ENCODE data around the gene SNX32. TPM values are rescaled to one million over a fixed set of nuclear protein-coding genes. Genes with fewer than 3 reads are reported as not detected.

SNX32 gene
- polyA plus RNA-seq, 1 donor (not counting 4 experiments of a cell fraction or from before 2014, with no cell fraction given): 0.12 TPM

GRCh38 chr11:65885231-65885630 is 51.5 kb downstream of the SNX32 start:
- Histone ChIP-seq H4K20me1 (ENCODE audit: control insufficient read depth, extremely low read depth, insufficient read depth, low read length) (no peaks in the 10 kb centered on the region), H3K4me1 (ENCODE audit: control insufficient read depth, extremely low read depth, insufficient read depth, low read length) (peaks cover 24% of the 10 kb centered on the region), H3K27me3 (ENCODE audit: control insufficient read depth, extremely low read depth, insufficient read depth, low read length) (no peaks in the 10 kb centered on the region), H3K9me1 (ENCODE audit: control insufficient read depth, extremely low read depth, insufficient read depth, low read length) (no peaks in the 10 kb centered on the region), H3K9ac (ENCODE audit: control insufficient read depth, extremely low read depth, insufficient read depth, low read length) (no peak overlapping the region), H2AFZ (ENCODE audit: control insufficient read depth, low read length) (no peak overlapping the region), H3K9me3 (ENCODE audit: control insufficient read depth, low read depth, low read length) (no peaks in the 10 kb centered on the region), H3K79me2 (ENCODE audit: control insufficient read depth, insufficient read depth, low read length) (peaks cover 17% of the 10 kb centered on the region), H3K4me2 (ENCODE audit: control insufficient read depth, extremely low read depth, insufficient read depth, low read depth, low read length) (no peak overlapping the region), H3K27ac (ENCODE audit: control insufficient read depth, insufficient read depth, low read length) (no peak overlapping the region), H3K4me3 (ENCODE audit: control insufficient read depth in 2 of 3, extremely low read depth in 1 of 3, insufficient read depth in 2 of 3, low read depth in 1 of 3, low read length in 3 of 3) (no peak overlapping the region), H3K36me3 (ENCODE audit: control insufficient read depth in 2 of 2, extremely low read depth in 1 of 2, insufficient read depth in 2 of 2, low read length in 2 of 2) (peaks cover 31 to 46% of the 10 kb centered on the region in 2 experiments)
- no peak for DNase-seq (ENCODE audit: low read depth, low spot score)
- FAIRE-seq: no peak
- dilution Hi-C loops (cut with MboI; ENCODE audit: extremely low pct_ligation_motif_present, low sequenced_read_pairs): no loop called here
- no peak for TF ChIP-seq EZH2 (IDR thresholded peaks at IDR 0.05; ENCODE audit: low read length)
- TF ChIP-seq, protein P1, sequence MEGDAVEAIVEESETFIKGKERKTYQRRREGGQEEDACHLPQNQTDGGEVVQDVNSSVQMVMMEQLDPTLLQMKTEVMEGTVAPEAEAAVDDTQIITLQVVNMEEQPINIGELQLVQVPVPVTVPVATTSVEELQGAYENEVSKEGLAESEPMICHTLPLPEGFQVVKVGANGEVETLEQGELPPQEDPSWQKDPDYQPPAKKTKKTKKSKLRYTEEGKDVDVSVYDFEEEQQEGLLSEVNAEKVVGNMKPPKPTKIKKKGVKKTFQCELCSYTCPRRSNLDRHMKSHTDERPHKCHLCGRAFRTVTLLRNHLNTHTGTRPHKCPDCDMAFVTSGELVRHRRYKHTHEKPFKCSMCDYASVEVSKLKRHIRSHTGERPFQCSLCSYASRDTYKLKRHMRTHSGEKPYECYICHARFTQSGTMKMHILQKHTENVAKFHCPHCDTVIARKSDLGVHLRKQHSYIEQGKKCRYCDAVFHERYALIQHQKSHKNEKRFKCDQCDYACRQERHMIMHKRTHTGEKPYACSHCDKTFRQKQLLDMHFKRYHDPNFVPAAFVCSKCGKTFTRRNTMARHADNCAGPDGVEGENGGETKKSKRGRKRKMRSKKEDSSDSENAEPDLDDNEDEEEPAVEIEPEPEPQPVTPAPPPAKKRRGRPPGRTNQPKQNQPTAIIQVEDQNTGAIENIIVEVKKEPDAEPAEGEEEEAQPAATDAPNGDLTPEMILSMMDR (optimal IDR thresholded peaks at IDR 0.05 in 1 of 3, IDR thresholded peaks at IDR 0.05 in 1 of 3, conservative IDR thresholded peaks at IDR 0.05 in 1 of 3; ENCODE audit: extremely low read depth in 1 of 3, insufficient read depth in 2 of 3, low read length in 3 of 3): no peak

DNA sequence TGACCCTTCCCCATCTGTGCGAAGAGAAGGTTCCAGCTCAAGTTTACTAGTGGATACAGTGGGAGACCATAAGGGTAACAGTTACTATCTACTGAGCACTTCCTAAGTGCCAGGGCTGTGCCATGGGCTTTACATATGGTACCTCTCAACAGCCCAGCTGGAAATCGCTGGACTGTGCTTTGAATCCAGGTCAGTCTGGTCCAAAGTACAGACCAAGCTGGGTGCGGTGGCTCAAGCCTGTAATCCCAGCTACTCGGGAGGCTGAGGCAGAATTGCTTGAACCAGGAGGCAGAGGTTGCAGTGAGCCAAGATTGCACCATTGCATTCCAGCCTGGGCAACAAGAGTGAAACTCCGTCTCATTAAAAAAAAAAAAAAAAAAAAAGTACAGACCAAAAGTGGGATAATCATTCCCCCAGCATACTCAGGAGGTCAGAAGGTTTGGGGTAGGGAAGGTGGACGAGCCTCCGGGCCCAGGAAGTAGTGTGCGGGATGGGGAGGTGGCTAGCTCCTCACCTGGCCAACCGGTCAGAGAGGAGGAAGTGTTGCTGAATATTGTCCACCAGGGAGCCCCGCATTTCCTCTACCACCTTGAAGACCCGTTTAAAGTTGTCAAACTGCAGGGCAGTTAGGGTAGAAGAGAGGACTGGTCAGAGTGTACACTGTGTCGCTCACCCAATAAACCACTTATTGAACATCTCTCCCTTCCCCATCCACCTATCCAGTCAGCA is 52.2 kb downstream of the SNX32 start:
- TF ChIP-seq EZH2 (IDR thresholded peaks at IDR 0.05; ENCODE audit: low read length): no peak
- TF ChIP-seq, protein P1 (optimal IDR thresholded peaks at IDR 0.05 in 1 of 3, IDR thresholded peaks at IDR 0.05 in 1 of 3, conservative IDR thresholded peaks at IDR 0.05 in 1 of 3; ENCODE audit: extremely low read depth in 1 of 3, insufficient read depth in 2 of 3, low read length in 3 of 3): no peak
- dilution Hi-C loops (cut with MboI; ENCODE audit: extremely low pct_ligation_motif_present, low sequenced_read_pairs): no loop called here
- Histone ChIP-seq H3K27ac (ENCODE audit: control insufficient read depth, insufficient read depth, low read length) (no peak overlapping the region), H3K9me1 (ENCODE audit: control insufficient read depth, extremely low read depth, insufficient read depth, low read length) (no peaks in the 10 kb centered on the region), H3K36me3 (ENCODE audit: control insufficient read depth in 2 of 2, extremely low read depth in 1 of 2, insufficient read depth in 2 of 2, low read length in 2 of 2) (peaks cover 31 to 46% of the 10 kb centered on the region in 2 experiments), H3K4me3 (ENCODE audit: control insufficient read depth in 2 of 3, extremely low read depth in 1 of 3, insufficient read depth in 2 of 3, low read depth in 1 of 3, low read length in 3 of 3) (no peak overlapping the region), H3K4me2 (ENCODE audit: control insufficient read depth, extremely low read depth, insufficient read depth, low read depth, low read length) (no peak overlapping the region), H3K9ac (ENCODE audit: control insufficient read depth, extremely low read depth, insufficient read depth, low read length) (no peak overlapping the region), H3K4me1 (ENCODE audit: control insufficient read depth, extremely low read depth, insufficient read depth, low read length) (peaks cover 25% of the 10 kb centered on the region), H3K79me2 (ENCODE audit: control insufficient read depth, insufficient read depth, low read length) (peaks cover 17% of the 10 kb centered on the region), H2AFZ (ENCODE audit: control insufficient read depth, low read length) (no peak overlapping the region), H3K27me3 (ENCODE audit: control insufficient read depth, extremely low read depth, insufficient read depth, low read length) (no peaks in the 10 kb centered on the region), H4K20me1 (ENCODE audit: control insufficient read depth, extremely low read depth, insufficient read depth, low read length) (no peaks in the 10 kb centered on the region), H3K9me3 (ENCODE audit: control insufficient read depth, low read depth, low read length) (no peaks in the 10 kb centered on the region)
- FAIRE-seq (no peak), DNase-seq (ENCODE audit: low read depth, low spot score) (no peak)

All from keratinocyte (primary cell).